K562 (cell line): ENCODE measurements around the gene ZNF628. TPM values are rescaled to one million over a fixed set of nuclear protein-coding genes. Genes with fewer than 3 reads are reported as not detected.

Source experiments
- ATAC-seq: fragments of 200-7000 bp; cut with Tn5 transposase; 3 replicates; pipeline ENCODE4 v1.9.1; 2020; ENCODE audit warnings: moderate library complexity
- BruUV-seq: library from RNA; stranded (reverse); fragments of 400-500 nt; replicated peaks from 2 replicates; lab custom pipeline; 2021; lab: Mats Ljungman, UMichigan
- CTCF ChIA-PET: fragments of 300-600 bp; formaldehyde crosslinking; extraction: SDS; loops from one replicate; lab custom pipeline; 2021; ENCODE audit warnings: low intra/inter-chr PET ratio; lab: Yijun Ruan, JAX
- POLR2A ChIA-PET: fragments of 300-600, 350-650 bp; sonication (Branson Sonifier 250); formaldehyde crosslinking; extraction: SDS; loops from one replicate; lab custom pipeline; 2021; ENCODE audit warnings: antibody characterized with exemption, inconsistent platforms; lab: Yijun Ruan, JAX
- DNase-seq, 4 experiments: peaks; one replicate each; pipeline versions ENCODE4 v3.0.0 to v3.0.0-alpha.2; 2011 to 2018; ENCODE audit warnings: low spot score in 3 of 4, mixed read lengths in 3 of 4; ENCODE audit errors: extremely low read depth in 1 of 4
- FAIRE-seq: peaks from 2 replicates; lab custom pipeline; 2011; peaks lifted over from hg19 to GRCh38; lab: Jason Lieb, UNC
- H2AFZ ChIP-seq: 2 replicates; pipeline ENCODE4 v1.6.0; 2011; ENCODE audit warnings: low read depth, low read length, control low read depth, inconsistent platforms
- H3K27ac ChIP-seq: fragments of 200-600 bp; 3 replicates; pipeline ENCODE4 v1.8.0; 2011; ENCODE audit warnings: low read depth, mild to moderate bottlenecking, control low read depth, inconsistent platforms, low read length, moderate library complexity, mixed read lengths; ENCODE audit errors: extremely low read depth
- H3K27me3 ChIP-seq, 2 experiments: fragments of 300-600 bp in 1 of 2; 2 replicates in 1 of 2; 3 replicates in 1 of 2; pipeline versions ENCODE4 v1.6.0 to v1.8.0; 2011; ENCODE audit warnings: inconsistent platforms in 2 of 2, low read length in 2 of 2, mild to moderate bottlenecking in 1 of 2, mixed read lengths in 1 of 2, moderate library complexity in 1 of 2; ENCODE audit not compliant: control insufficient read depth in 2 of 2, insufficient read depth in 2 of 2
- H3K36me3 ChIP-seq: fragments of 300-600 bp; 3 replicates; pipeline ENCODE4 v1.8.0; 2011; ENCODE audit warnings: mild to moderate bottlenecking, low read length, inconsistent platforms; ENCODE audit not compliant: control insufficient read depth, insufficient read depth
- H3K4me1 ChIP-seq, 2 experiments: fragments of 200-600 bp in 1 of 2; replicated peaks in 1 of 2; 2 replicates in 1 of 2; 3 replicates in 1 of 2; pipeline versions ENCODE4 v1.5.1 to v1.8.0; 2011; ENCODE audit warnings: inconsistent platforms in 2 of 2, low read length in 2 of 2, mild to moderate bottlenecking in 1 of 2, mixed read lengths in 1 of 2, moderate library complexity in 1 of 2; ENCODE audit not compliant: control insufficient read depth in 2 of 2, insufficient read depth in 2 of 2
- H3K4me2 ChIP-seq: 2 replicates; pipeline ENCODE4 v1.6.1; 2011; ENCODE audit warnings: low read length, control low read depth, inconsistent platforms, mixed read lengths; ENCODE audit not compliant: insufficient read depth
- H3K4me3 ChIP-seq: fragments of 200-600 bp; sonication (generic), shearing (Covaris generic); 2 replicates; pipeline ENCODE4 v1.5.1; 2016; ENCODE audit warnings: control low read depth, inconsistent platforms
- H3K79me2 ChIP-seq: fragments of 200-600 bp; 3 replicates; pipeline ENCODE4 v1.8.0; 2011; ENCODE audit warnings: low read length, inconsistent platforms; ENCODE audit not compliant: control insufficient read depth, insufficient read depth
- H3K9ac ChIP-seq, 2 experiments: 2 replicates each; pipeline versions ENCODE4 v1.6.0 to v1.6.1; 2011; ENCODE audit warnings: low read depth in 2 of 2, low read length in 2 of 2, control low read depth in 1 of 2, inconsistent platforms in 1 of 2, mild to moderate bottlenecking in 1 of 2, mixed read lengths in 1 of 2; ENCODE audit not compliant: insufficient read depth in 1 of 2
- H3K9me1 ChIP-seq: one replicate; pipeline ENCODE4 v1.6.0; 2011; ENCODE audit warnings: inconsistent platforms, mild to moderate bottlenecking, low read length, moderate library complexity; ENCODE audit not compliant: control insufficient read depth, insufficient read depth
- H3K9me3 ChIP-seq: replicated peaks from 2 replicates; pipeline ENCODE4 v1.5.1; 2011; ENCODE audit warnings: low read depth, low read length, inconsistent platforms; ENCODE audit not compliant: control insufficient read depth, insufficient read depth
- H4K20me1 ChIP-seq: replicated peaks from 2 replicates; pipeline ENCODE4 v1.6.1; 2011; ENCODE audit warnings: low read length, inconsistent platforms, mixed read lengths; ENCODE audit not compliant: control insufficient read depth, insufficient read depth
- CHD4 ChIP-seq: fragments of 200-600 bp; sonication (generic); IDR thresholded peaks from 3 replicates; pipeline ENCODE4 v1.6.1; 2012; ENCODE audit warnings: low read depth, mild to moderate bottlenecking, mixed read lengths, low read length, inconsistent platforms; ENCODE audit not compliant: insufficient read depth, insufficient replicate concordance, poor library complexity, severe bottlenecking
- EGR1 ChIP-seq: fragments of 450-650 bp; conservative IDR thresholded peaks from 2 replicates; pipeline ENCODE4 v1.6.1; 2017; ENCODE audit warnings: mild to moderate bottlenecking
- ETV6 ChIP-seq, 3 experiments: fragments of 150-350 bp in 1 of 3; sonication (generic) in 1 of 3; formaldehyde crosslinking in 1 of 3; IDR thresholded peaks; 2 replicates each; pipeline versions ENCODE4 v1.6.1 to v1.8.0; 2014 to 2022; ENCODE audit warnings: borderline replicate concordance in 2 of 3, low read depth in 2 of 3, antibody characterized with exemption in 1 of 3, low read length in 1 of 3, mild to moderate bottlenecking in 1 of 3, missing genetic modification reagents in 1 of 3
- EZH2 ChIP-seq: IDR thresholded peaks from 2 replicates; pipeline ENCODE4 v1.6.1; 2012; ENCODE audit warnings: low read depth, mild to moderate bottlenecking, inconsistent platforms, low read length, borderline replicate concordance
- FOXM1 ChIP-seq, 2 experiments: fragments of 450-650 bp in 1 of 2; sonication (generic) in 1 of 2; formaldehyde crosslinking in 1 of 2; IDR thresholded peaks; 2 replicates each; pipeline versions ENCODE4 v1.6.1 to v1.9.0; 2017 to 2022; ENCODE audit warnings: low read depth in 2 of 2, mild to moderate bottlenecking in 2 of 2, missing genetic modification reagents in 1 of 2, moderate library complexity in 1 of 2
- LCOR ChIP-seq: sonication (generic); formaldehyde crosslinking; IDR thresholded peaks from 2 replicates; pipeline ENCODE4 v1.8.0; 2022; ENCODE audit warnings: mild to moderate bottlenecking, missing genetic modification reagents
- TEAD4 ChIP-seq, 2 experiments: sonication (generic) in 1 of 2; formaldehyde crosslinking in 1 of 2; IDR thresholded peaks; 2 replicates each; pipeline versions ENCODE4 v1.6.1 to v1.8.0; 2012 to 2022; ENCODE audit warnings: borderline replicate concordance in 1 of 2, inconsistent platforms in 1 of 2, low read length in 1 of 2, mild to moderate bottlenecking in 1 of 2, missing genetic modification reagents in 1 of 2
- ZNF311 ChIP-seq: fragments of 250-450 bp; sonication (Bioruptor Pico); IDR thresholded peaks from 2 replicates; pipeline ENCODE4 v1.4.0; 2020; ENCODE audit warnings: mild to moderate bottlenecking, moderate library complexity
- whole genome bisulfite sequencing: fragments of 100-300 bp; shearing (Covaris generic); methylation state at CpG from one replicate; pipeline ENCODE4 v1.1.6; 2016; ENCODE audit warnings: low coverage, mixed read lengths; ENCODE audit not compliant: insufficient coverage; ENCODE audit errors: missing lambda C conversion rate; 5-methylcytosine and 5-hydroxymethylcytosine counted together
- in situ Hi-C: fragments of 300-500 bp; cut with MboI; formaldehyde crosslinking; loops from 4 replicates; pipeline ENCODE4 v1.15.0; 2018; ENCODE audit warnings: inconsistent platforms, mixed read lengths
- intact Hi-C: fragments of 100-400 bp; cut with micrococcal nuclease; formaldehyde crosslinking; loops from 2 replicates; pipeline ENCODE4 v1.14.2; 2022
- polyA plus RNA-seq, 8 experiments: library from polyadenylated mRNA; depleted of rRNA in 4 of 8; stranded (reverse) in 5 of 8; unstranded in 3 of 8; fragments of >200 nt; fragmentation: Nextera tagmentation in 2 of 8; fragmentation: Illumina TruSeq in 1 of 8; extraction: Ambion mirVana in 2 of 8; extraction: Trizol in 1 of 8; gene quantifications; 2 replicates each; pipeline versions ENCODE4 v1.2.1 to v1.2.3, GENCODE V29; 2011 to 2014; ENCODE audit warnings: inconsistent platforms in 1 of 8, missing spikeins in 1 of 8
- total RNA-seq, 7 experiments: library from RNA; depleted of rRNA in 6 of 7; stranded (reverse); fragments of >200 nt in 6 of 7; fragmentation: Illumina TruSeq in 2 of 7; extraction: Trizol in 2 of 7; gene quantifications; 2 replicates each; pipeline versions ENCODE4 v1.2.1 to v1.2.3, GENCODE V29; 2011 to 2021; ENCODE audit warnings: low replicate concordance in 1 of 7

ZNF628 gene
- total and polyA plus RNA-seq, 9 of the 15 experiments (the other 6 are each of a cell fraction or from before 2014, with no cell fraction given): 0.13 to 13.6 (median 2.2) TPM; not detected in 3

- TF ChIP-seq FOXM1 (IDR thresholded peaks at IDR 0.05; ENCODE audit: low read depth) (no peak), FOXM1 (CRISPR knock-in tag; IDR thresholded peaks at IDR 0.05; ENCODE audit: low read depth) (no peak), CHD4 (peak; percentile 55), TEAD4 (IDR thresholded peaks at IDR 0.05; ENCODE audit: low read length) (peak; percentile 42; the same call in 1 of the 2 replicates), TEAD4 (CRISPR knock-in tag; IDR thresholded peaks at IDR 0.05; ENCODE audit: borderline replicate concordance) (no peak), EZH2 (no peak), LCOR (CRISPR knock-in tag) (no peak), ETV6 (IDR thresholded peaks at IDR 0.05; ENCODE audit: borderline replicate concordance in 1 of 2, low read depth in 2 of 2, low read length in 1 of 2) (no peak), ETV6 (CRISPR knock-in tag; IDR thresholded peaks at IDR 0.05; ENCODE audit: borderline replicate concordance) (no peak)
Observed at GRCh38 chr19:55520691-55521292, 44.4 kb downstream of the ZNF628 start (continued).

DNA sequence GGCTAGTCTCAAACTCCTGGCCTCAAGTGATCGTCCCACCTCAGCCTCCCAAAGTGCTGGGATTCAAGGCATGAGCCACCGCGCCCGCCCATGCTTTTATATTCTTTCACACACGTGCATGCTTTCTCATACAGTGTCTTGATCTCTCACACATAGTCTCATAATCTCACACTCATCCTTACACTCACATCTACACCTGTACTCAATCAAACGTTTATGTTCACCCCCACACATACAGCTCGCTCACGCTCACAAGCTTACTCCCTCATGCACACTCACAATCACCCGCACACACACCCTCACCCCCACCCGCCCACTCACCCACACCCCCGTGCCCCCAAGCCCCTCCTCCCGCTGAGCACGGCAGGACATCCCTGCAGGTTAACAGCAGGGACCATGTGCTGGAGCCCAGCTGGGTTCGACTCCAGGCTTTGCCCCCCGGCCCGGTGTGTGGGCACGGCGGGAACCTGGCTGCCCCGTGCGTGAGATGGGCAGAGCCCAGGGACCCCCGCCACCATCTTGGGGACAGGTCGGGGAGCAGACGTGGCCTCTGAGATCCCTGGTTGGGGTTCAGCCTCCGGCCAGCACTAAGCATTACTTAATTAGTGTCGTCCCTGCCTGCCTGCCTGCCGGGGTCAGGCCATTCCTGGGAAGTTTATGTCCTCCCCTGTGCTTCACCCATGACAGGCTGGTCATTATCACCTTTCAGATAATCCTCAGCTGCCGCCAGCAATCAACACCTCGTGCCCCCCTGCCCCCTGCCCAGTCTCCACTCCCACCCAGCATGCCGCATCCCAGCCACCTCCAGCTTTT is 49.1 kb downstream of the ZNF628 start:
- BruUV-seq: no TSS peak
- CTCF ChIA-PET: no interaction called here
- Histone ChIP-seq H3K9ac (peak overlapping the region in 1 of 2 experiments; percentile 71; a peak in 2 of 4 replicates), H2AFZ (no peak overlapping the region), H3K4me2 (no peak overlapping the region), H3K4me3 (no peak overlapping the region), H3K27ac (no peak overlapping the region), H3K79me2 (no peaks in the 10 kb centered on the region), H3K9me1 (no peaks in the 10 kb centered on the region), H3K36me3 (no peaks in the 10 kb centered on the region), H3K4me1 (peaks cover 0 to 30% of the 10 kb centered on the region in 2 experiments; a peak in 4 of 5 replicates), H4K20me1 (no peaks in the 10 kb centered on the region), H3K27me3 (no peaks in the 10 kb centered on the region; a peak in 2 of 5 replicates), H3K9me3 (peaks cover 12% of the 10 kb centered on the region)
- ATAC-seq: no peak
- intact Hi-C loops: no loop called here
- DNase-seq: no peak
- 20% methylated on average over 26 of the region's 29 CpGs for WGBS
- FAIRE-seq: no peak
- in situ Hi-C loops: no loop called here
- TF ChIP-seq EGR1 (peak; percentile 39; the same call in 1 of the 2 replicates), ZNF311 (CRISPR knock-in tag) (no peak)
- POLR2A ChIA-PET: no interaction called here
